HUDEP-2 (cell line): ENCODE measurements around the gene PTPN2.

Source experiments
- DNase-seq, 76 experiments: peaks; one replicate each; lab custom pipeline; 2025; ENCODE audit not compliant: unreplicated experiment in 76 of 76; lab: John Stamatoyannopoulos, UW

Gene PTPN2

GRCh38 chr18:12750076-12750714 lies 133.8 kb downstream of the PTPN2 start:
- no peak for DNase-seq

GRCh38 chr18:12749121-12749520 lies 134.9 kb downstream of the PTPN2 start:
- DNase-seq: no peak

GRCh38 chr18:12748671-12749070 lies 135.4 kb downstream of the PTPN2 start:
- no peak for DNase-seq

- DNase-seq: no peak
Observed at GRCh38 chr18:12747530-12748315, 136.3 kb downstream of the PTPN2 start.

- no peak for DNase-seq
Observed at GRCh38 chr18:12745095-12745795, 138.8 kb downstream of the PTPN2 start.

- peak in 4 of 76 experiments; percentile 5 to 53 (median 25) for DNase-seq
Observed at GRCh38 chr18:12744103-12744502, 139.9 kb downstream of the PTPN2 start.

GRCh38 chr18:12742453-12742852 lies 141.6 kb downstream of the PTPN2 start:
- DNase-seq: no peak
